ENCODE results near the gene RHBDF1. TPM values are rescaled to one million over a fixed set of nuclear protein-coding genes. Genes with fewer than 3 reads are reported as not detected.
"Not testable (repeated sequence)": the region's sequence is repeated elsewhere in the genome, so short reads cannot be mapped to it uniquely, and the experiment has no call there.

Gene RHBDF1
- total RNA-seq, 4 donors from 2014 or later = 19.4 to 58.6 (median 41.1) TPM

DNA sequence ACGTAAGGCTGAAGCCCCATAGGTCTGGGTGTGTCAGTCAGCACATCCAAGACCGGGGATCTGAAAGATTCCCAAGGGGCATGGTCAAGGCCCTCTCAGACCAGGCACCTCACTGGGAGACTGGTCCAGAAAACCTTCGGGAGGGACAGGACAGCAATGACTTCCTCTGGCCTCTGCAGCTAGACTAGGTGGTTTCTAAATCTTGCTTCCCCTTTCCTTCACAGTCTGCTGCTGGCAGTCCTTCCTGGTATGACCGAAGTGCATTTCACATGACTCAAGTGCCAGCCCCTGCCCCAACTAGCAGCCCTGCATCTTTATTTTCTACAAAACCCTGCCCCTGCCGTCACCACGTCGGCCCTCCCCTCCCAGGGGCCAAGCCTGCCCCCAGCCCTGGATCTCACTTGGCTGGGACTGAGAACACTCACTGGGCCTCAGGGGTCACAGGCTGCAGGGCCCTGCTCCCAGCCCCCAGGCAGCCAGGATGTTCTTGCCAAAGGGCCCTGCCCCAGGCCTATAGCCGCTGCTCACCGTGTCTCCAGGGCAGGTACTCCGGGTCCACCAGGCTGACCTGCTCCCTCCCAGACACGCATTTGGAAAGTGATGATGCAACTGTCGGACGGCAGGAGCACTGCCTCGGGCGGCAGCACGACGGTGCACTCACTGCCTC lies 37.3 kb downstream of the RHBDF1 start:
- Histone ChIP-seq H3K9me3 (no peaks in the 10 kb centered on the region), H3K4me1 (peaks cover 0 to 30% (median 11%) of the 10 kb centered on the region in 4 donors), H3K27me3 (no peaks in the 10 kb centered on the region), H3K36me3 (no peaks in the 10 kb centered on the region), H3K27ac (peak overlapping the region in 2 of 4 donors; percentile 71 to 87), H3K4me3 (peak overlapping the region in 1 of 4 donors; percentile 28)
- TF ChIP-seq, protein P1, sequence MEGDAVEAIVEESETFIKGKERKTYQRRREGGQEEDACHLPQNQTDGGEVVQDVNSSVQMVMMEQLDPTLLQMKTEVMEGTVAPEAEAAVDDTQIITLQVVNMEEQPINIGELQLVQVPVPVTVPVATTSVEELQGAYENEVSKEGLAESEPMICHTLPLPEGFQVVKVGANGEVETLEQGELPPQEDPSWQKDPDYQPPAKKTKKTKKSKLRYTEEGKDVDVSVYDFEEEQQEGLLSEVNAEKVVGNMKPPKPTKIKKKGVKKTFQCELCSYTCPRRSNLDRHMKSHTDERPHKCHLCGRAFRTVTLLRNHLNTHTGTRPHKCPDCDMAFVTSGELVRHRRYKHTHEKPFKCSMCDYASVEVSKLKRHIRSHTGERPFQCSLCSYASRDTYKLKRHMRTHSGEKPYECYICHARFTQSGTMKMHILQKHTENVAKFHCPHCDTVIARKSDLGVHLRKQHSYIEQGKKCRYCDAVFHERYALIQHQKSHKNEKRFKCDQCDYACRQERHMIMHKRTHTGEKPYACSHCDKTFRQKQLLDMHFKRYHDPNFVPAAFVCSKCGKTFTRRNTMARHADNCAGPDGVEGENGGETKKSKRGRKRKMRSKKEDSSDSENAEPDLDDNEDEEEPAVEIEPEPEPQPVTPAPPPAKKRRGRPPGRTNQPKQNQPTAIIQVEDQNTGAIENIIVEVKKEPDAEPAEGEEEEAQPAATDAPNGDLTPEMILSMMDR (IDR thresholded peaks at IDR 0.05) = no peak
- TF ChIP-seq POLR2A (IDR thresholded peaks at IDR 0.05) = no peak
- peak in 2 of 3 donors; percentile 63 to 72 for DNase-seq

GRCh38 chr16:34648-34987 lies 37.8 kb downstream of the RHBDF1 start:
- Histone ChIP-seq H3K36me3 (no peaks in the 10 kb centered on the region), H3K4me1 (peaks cover 0 to 30% (median 11%) of the 10 kb centered on the region in 4 donors), H3K27me3 (no peaks in the 10 kb centered on the region), H3K27ac (peak overlapping the region in 2 of 4 donors; percentile 71 to 87), H3K9me3 (no peaks in the 10 kb centered on the region), H3K4me3 (peak overlapping the region in 1 of 4 donors; percentile 28)
- DNase-seq = peak in 1 of 3 donors; percentile 34
- TF ChIP-seq, protein P1 (IDR thresholded peaks at IDR 0.05) = no peak
- no peak for TF ChIP-seq POLR2A (IDR thresholded peaks at IDR 0.05)

DNA sequence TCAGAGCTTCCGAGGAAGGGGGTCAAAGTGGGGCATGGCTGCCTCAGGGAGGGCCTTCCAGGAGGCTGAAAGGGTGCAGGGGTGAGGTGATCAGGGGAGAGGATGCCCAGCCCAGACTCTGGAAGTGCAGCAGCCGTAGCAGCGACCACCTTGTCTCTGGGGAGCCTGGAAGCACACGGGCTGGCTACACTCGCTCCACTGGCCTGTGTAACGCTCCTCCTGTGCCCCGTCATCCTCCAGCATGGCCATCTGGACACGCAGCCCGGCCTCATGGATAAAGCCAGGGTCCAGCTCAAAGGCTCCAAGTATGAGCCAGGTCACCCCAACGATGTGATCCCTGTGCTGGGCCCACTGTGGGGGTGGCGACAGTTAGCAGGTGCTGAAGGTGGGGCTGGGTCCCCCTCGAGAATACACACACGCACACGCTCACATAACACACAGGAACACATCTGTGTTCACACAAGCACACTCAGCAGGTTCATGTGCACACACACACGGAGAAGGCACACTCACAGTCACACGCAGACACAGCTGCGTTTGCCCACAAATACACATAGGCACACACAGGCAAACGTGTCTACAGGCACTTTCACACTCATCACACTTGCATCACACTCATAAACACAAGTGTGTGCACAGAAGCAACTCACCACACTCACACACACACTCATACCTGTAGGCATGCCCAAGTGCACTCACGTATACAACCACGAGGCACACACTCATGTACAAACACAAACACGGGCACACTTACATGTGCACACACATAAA lies 38.4 kb downstream of the RHBDF1 start:
- Histone ChIP-seq H3K9me3 (no peaks in the 10 kb centered on the region), H3K4me3 (peak overlapping the region in 1 of 4 donors; percentile 28), H3K36me3 (no peaks in the 10 kb centered on the region), H3K27ac (peak overlapping the region in 2 of 4 donors; percentile 71 to 87), H3K4me1 (peaks cover 0 to 27% (median 8%) of the 10 kb centered on the region in 4 donors), H3K27me3 (no peaks in the 10 kb centered on the region)
- TF ChIP-seq, protein P1 (IDR thresholded peaks at IDR 0.05) = no peak
- TF ChIP-seq POLR2A (IDR thresholded peaks at IDR 0.05) = no peak
- no peak for DNase-seq

- DNase-seq, H3K36me3 ChIP-seq, H3K27me3 ChIP-seq, H3K9me3 ChIP-seq: not testable (repeated sequence)
- Histone ChIP-seq H3K27ac (peak overlapping the region in 1 of 4 donors; percentile 87), H3K4me3 (peak overlapping the region in 1 of 4 donors; percentile 28), H3K4me1 (peaks cover 0 to 21% (median 6%) of the 10 kb centered on the region in 4 donors)
Measured at GRCh38 chr16:33154-33876, 39.1 kb downstream of the RHBDF1 start.

DNA sequence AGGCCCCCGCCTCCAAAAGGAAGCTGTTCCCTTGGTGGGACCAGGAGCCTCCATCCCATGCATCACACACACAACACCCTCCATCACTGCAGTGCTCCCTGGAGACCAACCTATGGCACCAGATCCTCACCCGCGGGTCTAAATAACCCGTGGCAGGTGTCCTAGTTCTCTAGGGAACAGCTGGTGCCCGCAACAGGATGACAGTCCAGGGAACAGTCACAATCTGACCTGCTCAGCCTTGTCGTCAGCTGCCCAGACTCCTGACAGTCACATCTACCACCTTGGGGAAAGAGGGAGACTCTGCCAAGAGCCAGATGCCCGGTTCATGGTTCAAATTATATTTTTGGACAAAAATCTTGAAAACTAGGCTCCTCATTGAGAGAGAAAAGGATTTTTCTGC lies 41.8 kb downstream of the RHBDF1 start:
- not testable (repeated sequence) for H3K4me3 ChIP-seq, H3K27ac ChIP-seq, H3K4me1 ChIP-seq, H3K36me3 ChIP-seq, DNase-seq, H3K27me3 ChIP-seq, H3K9me3 ChIP-seq

DNA sequence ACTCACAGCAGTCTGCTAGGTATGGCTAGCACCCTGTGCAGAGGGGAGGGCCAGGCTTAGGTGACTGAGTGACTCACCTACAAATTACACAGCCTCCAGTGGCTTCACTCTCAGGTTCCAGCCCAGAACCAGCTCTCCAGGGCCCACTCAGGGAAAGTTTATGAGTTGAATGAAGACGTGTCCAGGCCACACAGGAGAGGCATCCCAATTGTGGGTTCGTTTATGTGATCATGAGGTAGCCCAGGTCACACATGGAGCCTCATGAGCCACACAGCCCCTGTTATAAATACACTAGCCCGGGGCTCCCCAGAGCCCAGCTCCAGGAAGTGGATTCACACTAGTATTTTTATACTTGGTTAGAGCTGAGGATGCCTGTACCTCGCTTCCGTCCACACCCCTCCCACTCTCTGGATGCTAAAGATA lies 46.5 kb downstream of the RHBDF1 start:
- H3K4me3 ChIP-seq, H3K9me3 ChIP-seq, H3K27me3 ChIP-seq, H3K36me3 ChIP-seq, DNase-seq, H3K4me1 ChIP-seq: not testable (repeated sequence)
- peak overlapping the region in 1 of 4 donors; percentile 26 for H3K27ac ChIP-seq

GRCh38 chr16:24151-24550 lies 48.3 kb downstream of the RHBDF1 start:
- H3K27me3 ChIP-seq, DNase-seq, H3K27ac ChIP-seq, H3K36me3 ChIP-seq, H3K4me3 ChIP-seq, H3K4me1 ChIP-seq, H3K9me3 ChIP-seq: not testable (repeated sequence)

- not testable (repeated sequence) for DNase-seq, H3K27ac ChIP-seq
Measured at GRCh38 chr16:20886-21285, 51.5 kb downstream of the RHBDF1 start.

DNA sequence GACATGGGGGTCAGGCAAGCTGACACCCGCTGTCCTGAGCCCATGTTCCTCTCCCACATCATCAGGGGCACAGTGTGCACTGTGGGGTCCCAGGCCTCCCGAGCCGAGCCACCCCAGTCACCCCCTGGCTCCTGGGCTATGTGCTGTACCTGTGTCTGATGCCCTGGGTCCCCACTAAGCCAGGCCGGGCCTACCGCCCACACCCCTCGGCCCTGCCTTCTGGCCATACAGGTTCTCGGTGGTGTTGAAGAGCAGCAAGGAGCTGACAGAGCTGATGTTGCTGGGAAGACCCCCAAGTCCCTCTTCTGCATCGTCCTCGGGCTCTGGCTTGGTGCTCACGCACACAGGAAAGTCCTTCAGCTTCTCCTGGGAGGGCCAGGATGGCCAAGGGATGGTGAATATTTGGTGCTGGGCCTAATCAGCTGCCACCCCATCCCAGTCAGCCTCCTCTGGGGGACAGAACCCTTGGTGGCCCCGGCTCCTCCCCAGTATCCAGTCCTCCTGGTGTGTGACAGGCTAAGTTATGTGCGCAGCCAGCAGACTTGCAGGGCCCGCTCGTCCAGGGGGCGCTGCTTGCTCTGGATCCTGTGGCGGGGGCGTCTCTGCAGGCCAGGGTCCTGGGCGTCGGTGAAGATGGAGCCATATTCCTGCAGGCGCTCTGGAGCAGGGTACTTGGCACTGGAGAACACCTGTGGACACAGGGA lies 55.2 kb downstream of the RHBDF1 start:
- not testable (repeated sequence) for H3K4me3 ChIP-seq, DNase-seq, H3K9me3 ChIP-seq, H3K4me1 ChIP-seq, H3K27me3 ChIP-seq, H3K27ac ChIP-seq, H3K36me3 ChIP-seq

More at GRCh38 chr16:20886-21285, 51.5 kb downstream of the RHBDF1 start:
- not testable (repeated sequence) for H3K9me3 ChIP-seq, H3K27me3 ChIP-seq, H3K4me3 ChIP-seq, H3K4me1 ChIP-seq, H3K36me3 ChIP-seq

All from Peyer's patch (tissue), 4 donors.